HG02884 (cell line): ENCODE measurements around the gene XAF1.
"Not testable (repeated sequence)": the region's sequence is repeated elsewhere in the genome, so short reads cannot be mapped to it uniquely, and the experiment has no call there.

Source experiments
- ATAC-seq: cut with Tn5 transposase; IDR thresholded peaks from one replicate; pipeline ENCODE4 v1.9.1; 2021; ENCODE audit warnings: mild to moderate bottlenecking, moderate library complexity; ENCODE audit not compliant: unreplicated experiment

The XAF1 gene

DNA sequence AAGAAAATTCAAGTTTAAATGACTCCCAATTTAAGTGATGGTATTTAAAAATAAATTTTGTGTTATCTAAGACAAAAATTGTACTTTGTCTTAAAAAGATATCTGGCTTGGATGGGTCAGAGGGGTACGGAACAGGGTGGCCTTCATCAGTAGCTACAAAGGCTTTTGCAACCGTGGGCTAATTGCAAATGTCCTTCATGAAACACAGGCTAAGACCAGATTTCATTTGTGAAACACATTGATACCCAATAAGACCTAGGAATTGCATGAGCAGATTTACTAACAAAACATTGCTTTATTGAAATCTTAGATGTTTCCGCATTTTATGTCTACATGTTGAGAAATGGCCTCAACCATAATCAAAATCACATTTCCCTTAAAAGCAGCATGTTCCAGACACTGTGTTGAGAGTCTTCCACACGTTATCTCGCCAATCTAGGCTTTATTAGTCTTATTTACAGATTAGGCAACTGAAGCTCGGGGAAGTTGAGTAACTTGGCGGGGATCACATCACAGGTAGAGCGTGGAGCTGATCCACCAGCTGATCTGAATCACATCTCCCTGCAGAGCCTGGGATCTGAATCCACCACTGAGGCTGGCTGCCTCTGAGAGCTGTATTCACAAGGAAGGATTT lies 42.0 kb downstream of the XAF1 start:
- ATAC-seq, result no peak

- no peak for ATAC-seq
These were observed 43.9 kb downstream of the XAF1 start for GRCh38 chr17:6799738-6800137.

DNA sequence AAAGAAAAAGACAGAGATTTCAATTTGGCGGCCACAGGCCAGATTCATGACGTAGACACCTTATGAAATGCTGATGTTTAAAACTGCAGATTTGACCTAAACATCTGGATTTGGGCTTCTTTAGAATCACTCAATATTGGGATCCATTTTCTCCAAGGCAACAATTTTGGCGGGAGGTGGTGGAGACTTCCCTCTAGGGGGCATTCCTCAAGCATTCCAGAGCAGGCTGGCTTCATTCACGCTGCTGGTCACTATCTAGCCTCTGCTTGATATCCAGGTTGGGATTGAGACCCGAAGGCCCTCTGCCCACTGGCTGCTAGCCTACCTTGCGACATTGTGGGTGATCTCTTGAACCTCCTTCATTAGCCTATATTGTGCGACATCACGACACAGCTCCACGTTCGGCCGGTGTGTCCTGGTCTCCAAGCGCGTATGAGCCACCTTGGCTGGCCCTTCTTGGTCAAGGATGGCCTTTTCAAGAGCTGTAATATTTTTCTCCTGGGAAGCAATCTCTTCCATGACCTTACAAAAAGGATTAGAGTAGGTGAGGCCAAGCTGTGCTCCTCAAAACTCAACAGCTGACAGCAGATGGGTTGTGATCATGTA lies 44.7 kb downstream of the XAF1 start:
- no peak for ATAC-seq

- no peak for ATAC-seq
These were observed 55.7 kb downstream of the XAF1 start for GRCh38 chr17:6811510-6811909.

GRCh38 chr17:6812295-6812694 lies 56.4 kb downstream of the XAF1 start:
- ATAC-seq, result no peak

- no peak for ATAC-seq
These were observed 59.9 kb downstream of the XAF1 start for GRCh38 chr17:6815775-6816174.

DNA sequence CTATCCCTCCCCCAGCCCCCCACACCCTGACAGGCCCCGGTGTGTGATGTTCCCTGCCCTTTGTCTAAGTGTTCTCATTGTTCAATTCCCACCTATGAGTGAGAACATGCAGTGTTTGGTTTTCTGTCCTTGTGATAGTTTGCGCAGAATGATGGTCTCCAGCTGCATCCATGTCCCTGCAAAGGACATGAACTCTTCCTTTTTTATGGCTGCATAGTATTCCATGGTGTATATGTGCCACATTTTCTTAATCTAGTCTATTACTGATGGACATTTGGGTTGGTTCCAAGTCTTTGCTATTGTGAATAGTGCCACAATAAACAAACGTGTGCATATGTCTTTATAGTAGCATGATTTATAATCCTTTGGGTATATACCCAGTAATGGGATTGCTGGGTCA lies 60.5 kb downstream of the XAF1 start:
- ATAC-seq, result not testable (repeated sequence)

DNA sequence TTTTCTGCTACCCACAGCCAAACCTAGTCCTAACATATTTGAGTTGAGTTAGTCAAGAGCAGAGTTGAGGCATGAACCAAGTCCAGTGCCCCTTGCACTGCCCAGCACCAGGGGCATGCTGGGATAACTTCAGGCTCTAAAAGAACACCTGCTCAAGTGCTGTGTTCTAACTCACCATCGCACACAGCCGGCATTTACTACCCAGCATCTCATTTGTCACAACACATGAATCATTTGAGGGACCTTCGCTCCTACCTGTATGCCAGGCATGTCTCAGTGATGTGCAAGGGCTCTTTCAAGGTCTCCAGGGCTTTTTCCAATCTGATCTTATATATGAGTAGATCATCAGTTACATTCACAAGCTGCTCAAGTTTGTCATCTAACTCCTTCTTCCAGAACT lies 63.1 kb downstream of the XAF1 start:
- no peak for ATAC-seq

- no peak for ATAC-seq
These were observed 67.2 kb downstream of the XAF1 start for GRCh38 chr17:6823011-6823442.
